ENCODE data around the gene CLEC20A. TPM values are rescaled to one million over a fixed set of nuclear protein-coding genes. Genes with fewer than 3 reads are reported as not detected.

CLEC20A gene
- total and polyA plus RNA-seq, 2 of the 8 experiments (the other 6 are each of a cell fraction or from before 2014, with no cell fraction given), result not detected

DNA sequence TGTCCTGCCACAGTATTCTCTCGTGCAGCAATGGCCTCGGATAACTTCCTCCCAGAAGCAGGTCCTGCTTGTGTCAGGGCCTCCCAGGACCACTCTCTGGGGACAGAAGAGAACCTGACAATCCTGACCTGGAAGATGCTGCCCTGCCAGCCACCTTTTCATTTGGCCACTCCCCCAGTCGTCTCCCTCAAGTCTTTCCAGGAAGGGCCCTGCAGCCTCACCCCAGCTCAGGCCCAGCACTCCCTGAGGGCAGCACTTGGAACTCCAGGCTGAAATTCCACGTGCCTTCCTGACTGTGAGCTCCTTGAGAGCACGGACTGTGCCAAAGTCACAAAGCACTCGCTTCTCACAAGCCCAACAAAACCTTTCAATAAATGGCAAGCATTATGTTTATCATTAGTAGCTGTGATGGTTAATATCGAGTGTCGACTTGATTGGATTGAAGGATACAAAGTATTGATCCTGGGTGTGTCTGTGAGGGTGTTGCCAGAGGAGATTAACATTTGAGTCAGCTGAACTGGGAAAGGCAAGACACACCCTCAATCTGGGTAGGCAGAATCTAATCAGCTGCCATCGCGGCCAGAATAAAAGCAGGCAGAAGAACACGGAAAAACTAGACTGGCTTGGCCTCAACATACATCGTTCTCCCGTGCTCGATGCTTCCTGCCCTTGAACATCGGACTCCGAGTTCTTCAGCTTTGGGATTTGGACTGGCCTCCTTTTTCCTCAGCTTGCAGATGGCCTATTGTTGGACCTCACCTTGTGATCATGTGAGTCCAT is 2.3 kb upstream of the CLEC20A start:
- Histone ChIP-seq H4K91ac (replicated peaks; ENCODE audit: insufficient read length, low read length) (no peak overlapping the region), H4K8ac (ENCODE audit: extremely low read depth, insufficient read depth, low read length) (no peak overlapping the region), H3K27me3 (replicated peaks in 1 of 4; ENCODE audit: control insufficient read depth in 3 of 4, extremely low read depth in 1 of 4, insufficient read depth in 3 of 4, low read length in 3 of 4) (no peaks in the 10 kb centered on the region), H3K79me1 (ENCODE audit: low read depth, low read length) (no peaks in the 10 kb centered on the region), H3K9me3 (ENCODE audit: insufficient read depth in 2 of 2, low read depth in 1 of 2, low read length in 1 of 2) (no peaks in the 10 kb centered on the region), H3K9ac (replicated peaks in 1 of 4; ENCODE audit: extremely low read depth in 1 of 4, low read depth in 3 of 4, low read length in 3 of 4) (no peak overlapping the region), H2AK5ac (ENCODE audit: low read depth, low read length) (no peak overlapping the region), H2BK12ac (ENCODE audit: low read depth, low read length) (no peak overlapping the region), H2BK5ac (ENCODE audit: low read depth, low read length) (no peak overlapping the region), H2BK15ac (ENCODE audit: low read length) (no peak overlapping the region), H3K23ac (ENCODE audit: insufficient read length) (no peak overlapping the region), H3K79me2 (ENCODE audit: control insufficient read depth in 1 of 2, insufficient read depth in 2 of 2, low read length in 2 of 2) (no peaks in the 10 kb centered on the region), H3K36me3 (ENCODE audit: control insufficient read depth in 2 of 4, insufficient read depth in 4 of 4, low read length in 3 of 4) (no peaks in the 10 kb centered on the region), H3K4me2 (ENCODE audit: insufficient read depth in 1 of 2, low read depth in 2 of 2, low read length in 2 of 2) (no peak overlapping the region), H2AFZ (ENCODE audit: low read length) (no peak overlapping the region), H3K4ac (replicated peaks; ENCODE audit: insufficient read length, low read depth, low read length) (no peak overlapping the region), H3K4me1 (replicated peaks in 1 of 4; ENCODE audit: control insufficient read depth in 3 of 4, insufficient read depth in 4 of 4, low read length in 3 of 4) (no peaks in the 10 kb centered on the region; a peak in 1 of 7 replicates), H4K20me1 (replicated peaks in 1 of 2; ENCODE audit: control insufficient read depth in 1 of 2, insufficient read depth in 2 of 2, low read length in 2 of 2) (no peaks in the 10 kb centered on the region), H3K18ac (ENCODE audit: extremely low read depth, low read length) (no peak overlapping the region), H3K23me2 (ENCODE audit: low read depth, low read length) (no peaks in the 10 kb centered on the region; the same call in 1 of the 2 replicates), H3K14ac (ENCODE audit: insufficient read length) (no peak overlapping the region), H3K56ac (replicated peaks; ENCODE audit: insufficient read length, low read depth, low read length) (no peak overlapping the region), H4K5ac (ENCODE audit: insufficient read length, low read depth, low read length) (no peak overlapping the region), H3K27ac (ENCODE audit: low read depth, low read length) (no peak overlapping the region), H3K4me3 (ENCODE audit: extremely low read depth in 1 of 4, insufficient read depth in 2 of 4, low read depth in 3 of 4, low read length in 4 of 4) (no peak overlapping the region), H2BK120ac (replicated peaks; ENCODE audit: low read depth, low read length) (no peak overlapping the region), H2BK20ac (ENCODE audit: low read length) (no peak overlapping the region)
- no peak for FAIRE-seq
- POLR2A ChIA-PET (ENCODE audit: partially characterized antibody), result no interaction called here
- WGBS, 2 experiments (ENCODE audit: extremely low coverage in 1 of 2, insufficient coverage in 1 of 2, insufficient read length in 1 of 2, insufficient replicate concordance in 2 of 2, low coverage in 1 of 2, low lambda C conversion rate in 2 of 2, missing lambda C conversion rate in 1 of 2), result 91% methylated on average over 16 of the region's 16 CpGs; no CpG with 5 or more reads in 1 of the 2 experiments
- CTCF ChIA-PET (ENCODE audit: partially characterized antibody), result interaction anchor here (0.8 to 13.1 kb wide), 17 partner anchors 10 to 504 kb away, joined by 3 to 238 read pairs (median 12); partner anchors contain the start of gene TEX35
- DNase-seq (ENCODE audit: low read depth in 1 of 2, low spot score in 2 of 2), result peak in 1 of 2 experiments; percentile 54
- TF ChIP-seq NANOG (IDR thresholded peaks at IDR 0.05; ENCODE audit: insufficient read depth, low read depth, low read length, poor library complexity, severe bottlenecking) (no peak), POLR2AphosphoS5 (IDR thresholded peaks at IDR 0.05; ENCODE audit: low read depth, low read length) (no peak), PHF8 (conservative IDR thresholded peaks at IDR 0.05; ENCODE audit: low read depth, low read length) (no peak), CEBPB (IDR thresholded peaks at IDR 0.05; ENCODE audit: low read depth, low read length) (no peak), EP300 (IDR thresholded peaks at IDR 0.05; ENCODE audit: borderline replicate concordance in 1 of 2, low read depth in 2 of 2, low read length in 2 of 2) (no peak), POU5F1 (IDR thresholded peaks at IDR 0.05; ENCODE audit: low read depth, low read length) (no peak), ASH2L (IDR thresholded peaks at IDR 0.05; ENCODE audit: low read length) (no peak), SAP30 (IDR thresholded peaks at IDR 0.05; ENCODE audit: insufficient read depth, insufficient replicate concordance, low read length) (no peak)
- TF ChIP-seq, protein P1, sequence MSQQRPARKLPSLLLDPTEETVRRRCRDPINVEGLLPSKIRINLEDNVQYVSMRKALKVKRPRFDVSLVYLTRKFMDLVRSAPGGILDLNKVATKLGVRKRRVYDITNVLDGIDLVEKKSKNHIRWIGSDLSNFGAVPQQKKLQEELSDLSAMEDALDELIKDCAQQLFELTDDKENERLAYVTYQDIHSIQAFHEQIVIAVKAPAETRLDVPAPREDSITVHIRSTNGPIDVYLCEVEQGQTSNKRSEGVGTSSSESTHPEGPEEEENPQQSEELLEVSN (IDR thresholded peaks at IDR 0.05), result no peak

Measured in H1 (cell line).